H1 (cell line): Measurements from ENCODE around the gene PLA1A. TPM values are rescaled to one million over a fixed set of nuclear protein-coding genes. Genes with fewer than 3 reads are reported as not detected.

Experiments used
- CTCF ChIA-PET: fragments of 300-600 bp; sonication (Branson Sonifier 250); formaldehyde crosslinking; loops from one replicate; lab custom pipeline; 2021; ENCODE audit not compliant: partially characterized antibody; lab: Charles Lee
- POLR2A ChIA-PET: fragments of 300-600 bp; sonication (Branson Sonifier 250); formaldehyde crosslinking; loops from one replicate; lab custom pipeline; 2021; ENCODE audit warnings: inconsistent platforms; ENCODE audit not compliant: partially characterized antibody; lab: Charles Lee
- DNase-seq, 2 experiments: peaks; one replicate each; pipeline versions ENCODE4 v3.0.0 to v3.0.0-alpha.2; 2010 to 2022; ENCODE audit warnings: low spot score in 2 of 2, low read depth in 1 of 2, mixed read lengths in 1 of 2
- FAIRE-seq: peaks from 2 replicates; lab custom pipeline; 2011; peaks lifted over from hg19 to GRCh38; lab: Jason Lieb, UNC
- H2AFZ ChIP-seq: 2 replicates; pipeline ENCODE4 v1.8.1; 2012; ENCODE audit warnings: low read length, inconsistent platforms
- H2AK5ac ChIP-seq: 2 replicates; pipeline ENCODE4 v1.6.1; 2013; ENCODE audit warnings: low read depth, low read length
- H2BK120ac ChIP-seq: replicated peaks from 2 replicates; pipeline ENCODE3; 2013; ENCODE audit warnings: low read depth, low read length, inconsistent platforms
- H2BK12ac ChIP-seq: 2 replicates; pipeline ENCODE4 v1.6.1; 2013; ENCODE audit warnings: low read depth, low read length
- H2BK15ac ChIP-seq: 2 replicates; pipeline ENCODE4 v1.6.1; 2013; ENCODE audit warnings: low read length
- H2BK20ac ChIP-seq: 2 replicates; pipeline ENCODE4 v1.6.1; 2013; ENCODE audit warnings: low read length
- H2BK5ac ChIP-seq: 2 replicates; pipeline ENCODE4 v1.6.1; 2013; ENCODE audit warnings: low read depth, low read length
- H3K14ac ChIP-seq: 2 replicates; pipeline ENCODE4 v1.6.1; 2013; ENCODE audit warnings: inconsistent platforms; ENCODE audit not compliant: insufficient read length
- H3K18ac ChIP-seq: 2 replicates; pipeline ENCODE4 v1.6.1; 2013; ENCODE audit warnings: low read length; ENCODE audit errors: extremely low read depth
- H3K23ac ChIP-seq: 2 replicates; pipeline ENCODE4 v1.6.1; 2013; ENCODE audit warnings: inconsistent platforms; ENCODE audit not compliant: insufficient read length
- H3K23me2 ChIP-seq: 2 replicates; pipeline ENCODE4 v1.6.1; 2013; ENCODE audit warnings: low read depth, low read length
- H3K27ac ChIP-seq: 2 replicates; pipeline ENCODE4 v1.6.1; 2011; ENCODE audit warnings: low read depth, low read length, inconsistent platforms
- H3K27me3 ChIP-seq, 4 experiments: replicated peaks in 1 of 4; 1 replicate in 1 of 4; 2 replicates in 3 of 4; pipeline versions ENCODE4 v1.6.1 to v1.8.1; 2011 to 2013; ENCODE audit warnings: low read length in 3 of 4, mild to moderate bottlenecking in 3 of 4, inconsistent platforms in 2 of 4, mixed read lengths in 2 of 4, moderate library complexity in 1 of 4; ENCODE audit not compliant: control insufficient read depth in 3 of 4, insufficient read depth in 3 of 4; ENCODE audit errors: extremely low read depth in 1 of 4
- H3K36me3 ChIP-seq, 4 experiments: 2 replicates each; pipeline versions ENCODE4 v1.6.1 to v1.8.1; 2011 to 2013; ENCODE audit warnings: mild to moderate bottlenecking in 4 of 4, low read length in 3 of 4, moderate library complexity in 2 of 4, control low read depth in 1 of 4, inconsistent platforms in 1 of 4; ENCODE audit not compliant: insufficient read depth in 4 of 4, control insufficient read depth in 2 of 4
- H3K4ac ChIP-seq: replicated peaks from 2 replicates; pipeline ENCODE3; 2013; ENCODE audit warnings: low read length, low read depth, mixed read lengths, inconsistent platforms; ENCODE audit not compliant: insufficient read length
- H3K4me1 ChIP-seq, 4 experiments: replicated peaks in 1 of 4; 1 replicate in 1 of 4; 2 replicates in 3 of 4; pipeline versions ENCODE4 v1.6.1 to v1.8.1; 2011 to 2013; ENCODE audit warnings: low read length in 3 of 4, inconsistent platforms in 2 of 4, mixed read lengths in 1 of 4; ENCODE audit not compliant: insufficient read depth in 4 of 4, control insufficient read depth in 3 of 4
- H3K4me2 ChIP-seq, 2 experiments: 2 replicates each; pipeline versions ENCODE4 v1.6.1 to v1.8.1; 2011 to 2013; ENCODE audit warnings: low read depth in 2 of 2, low read length in 2 of 2, control low read depth in 1 of 2, inconsistent platforms in 1 of 2, mild to moderate bottlenecking in 1 of 2; ENCODE audit not compliant: insufficient read depth in 1 of 2
- H3K4me3 ChIP-seq, 4 experiments: fragments of 200-600, 300-600 bp in 1 of 4; sonication (generic), shearing (Covaris generic), sonication (Bioruptor Twin) in 1 of 4; 2 replicates each; pipeline versions ENCODE4 v1.5.1 to v1.8.1; 2011 to 2016; ENCODE audit warnings: low read length in 4 of 4, low read depth in 3 of 4, control low read depth in 2 of 4, inconsistent platforms in 2 of 4, mild to moderate bottlenecking in 2 of 4, mixed read lengths in 1 of 4, moderate library complexity in 1 of 4; ENCODE audit not compliant: insufficient read depth in 2 of 4; ENCODE audit errors: extremely low read depth in 1 of 4
- H3K56ac ChIP-seq: replicated peaks from 2 replicates; pipeline ENCODE3; 2013; ENCODE audit warnings: low read depth, mild to moderate bottlenecking, mixed read lengths, low read length, inconsistent platforms; ENCODE audit not compliant: insufficient read length
- H3K79me1 ChIP-seq: 2 replicates; pipeline ENCODE4 v1.6.1; 2013; ENCODE audit warnings: low read depth, low read length, control low read depth
- H3K79me2 ChIP-seq, 2 experiments: 2 replicates each; pipeline versions ENCODE4 v1.6.1 to v1.8.1; 2012 to 2013; ENCODE audit warnings: low read length in 2 of 2, mild to moderate bottlenecking in 2 of 2, inconsistent platforms in 1 of 2; ENCODE audit not compliant: insufficient read depth in 2 of 2, control insufficient read depth in 1 of 2
- H3K9ac ChIP-seq, 4 experiments: replicated peaks in 1 of 4; 1 replicate in 1 of 4; 2 replicates in 3 of 4; pipeline versions ENCODE4 v1.6.1 to v1.8.1; 2011 to 2013; ENCODE audit warnings: low read depth in 3 of 4, low read length in 3 of 4, control low read depth in 2 of 4, mild to moderate bottlenecking in 2 of 4, moderate library complexity in 2 of 4, inconsistent platforms in 1 of 4; ENCODE audit errors: extremely low read depth in 1 of 4
- H3K9me3 ChIP-seq, 2 experiments: 2 replicates each; pipeline versions ENCODE4 v1.6.1 to v1.8.1; 2012 to 2013; ENCODE audit warnings: mild to moderate bottlenecking in 2 of 2, moderate library complexity in 2 of 2, control low read depth in 1 of 2, inconsistent platforms in 1 of 2, low read depth in 1 of 2, low read length in 1 of 2, mixed read lengths in 1 of 2; ENCODE audit not compliant: insufficient read depth in 2 of 2
- H4K20me1 ChIP-seq, 2 experiments: replicated peaks in 1 of 2; 2 replicates each; pipeline versions ENCODE3 to v1.8.1; 2011 to 2013; ENCODE audit warnings: inconsistent platforms in 2 of 2, low read length in 2 of 2, mild to moderate bottlenecking in 1 of 2; ENCODE audit not compliant: insufficient read depth in 2 of 2, control insufficient read depth in 1 of 2
- H4K5ac ChIP-seq: 2 replicates; pipeline ENCODE4 v1.6.1; 2013; ENCODE audit warnings: low read length, low read depth, mixed read lengths, inconsistent platforms; ENCODE audit not compliant: insufficient read length
- H4K8ac ChIP-seq: 2 replicates; pipeline ENCODE4 v1.8.0; 2013; ENCODE audit warnings: mild to moderate bottlenecking, moderate library complexity, low read length, inconsistent platforms; ENCODE audit not compliant: insufficient read depth; ENCODE audit errors: extremely low read depth
- H4K91ac ChIP-seq: replicated peaks from 2 replicates; pipeline ENCODE3; 2013; ENCODE audit warnings: low read length, mixed read lengths, inconsistent platforms; ENCODE audit not compliant: insufficient read length
- BCL11A ChIP-seq, 2 experiments: IDR thresholded peaks; one replicate each; pipeline ENCODE4 v1.6.1; 2011; ENCODE audit warnings: low read depth in 2 of 2, low read length in 2 of 2, mild to moderate bottlenecking in 2 of 2
- BRCA1 ChIP-seq: IDR thresholded peaks from 2 replicates; pipeline ENCODE4 v1.6.1; 2012; ENCODE audit warnings: low read depth, low read length, improper control_type of control experiment
- CBX8 ChIP-seq: fragments of 300-800, 300-1000 bp; sonication (generic); IDR thresholded peaks from 2 replicates; pipeline ENCODE4 v1.7.1; 2016; ENCODE audit warnings: low read depth, low read length, borderline replicate concordance
- POU5F1 ChIP-seq: IDR thresholded peaks from 2 replicates; pipeline ENCODE4 v1.6.1; 2011; ENCODE audit warnings: low read depth, mild to moderate bottlenecking, low read length, moderate library complexity
- RBBP5 ChIP-seq: IDR thresholded peaks from 2 replicates; pipeline ENCODE4 v1.7.1; 2012; ENCODE audit warnings: low read depth, mild to moderate bottlenecking, inconsistent platforms, low read length, moderate library complexity, borderline replicate concordance
- RXRA ChIP-seq: IDR thresholded peaks from 2 replicates; pipeline ENCODE4 v1.6.1; 2011; ENCODE audit warnings: low read depth, mild to moderate bottlenecking, low read length, moderate library complexity; ENCODE audit not compliant: insufficient read depth
- SAP30 ChIP-seq: fragments of 300-600 bp; sonication (generic); IDR thresholded peaks from 2 replicates; pipeline ENCODE4 v1.7.1; 2012; ENCODE audit warnings: low read length, moderate library complexity, mild to moderate bottlenecking, inconsistent platforms; ENCODE audit not compliant: insufficient read depth, insufficient replicate concordance
- SIX5 ChIP-seq: IDR thresholded peaks from 2 replicates; pipeline ENCODE4 v1.6.1; 2011; ENCODE audit warnings: mild to moderate bottlenecking, low read depth, low read length
- SP2 ChIP-seq: IDR thresholded peaks from 2 replicates; pipeline ENCODE4 v1.6.1; 2012; ENCODE audit warnings: mild to moderate bottlenecking, low read length, inconsistent platforms
- ZNF274 ChIP-seq: IDR thresholded peaks from 2 replicates; pipeline ENCODE4 v1.7.0; 2012; ENCODE audit warnings: low read length, borderline replicate concordance; ENCODE audit errors: extremely low read depth
- WGBS, 2 experiments: shearing (Covaris generic) in 1 of 2; methylation state at CpG; one replicate each; pipeline versions ENCODE4 v1.1.6 to v1.1.7; 2013 to 2015; ENCODE audit warnings: low lambda C conversion rate in 2 of 2, mixed read lengths in 2 of 2, inconsistent platforms in 1 of 2, low coverage in 1 of 2, missing lambda C conversion rate in 1 of 2; ENCODE audit not compliant: insufficient replicate concordance in 2 of 2, insufficient coverage in 1 of 2, insufficient read length in 1 of 2; ENCODE audit errors: extremely low coverage in 1 of 2, missing lambda C conversion rate in 1 of 2; 5-methylcytosine and 5-hydroxymethylcytosine counted together
- polyA plus RNA-seq, 7 experiments: library from polyadenylated mRNA; depleted of rRNA in 3 of 7; stranded (reverse) in 5 of 7; unstranded in 2 of 7; fragments of >200 nt in 5 of 7; fragments of 200-250 nt in 2 of 7; gene quantifications; 1 replicate in 5 of 7; 2 replicates in 1 of 7; 4 replicates in 1 of 7; pipeline versions ENCODE4 v1.2.1 to v1.2.3, GENCODE V29; 2011 to 2013; ENCODE audit warnings: missing spikeins in 2 of 7, mixed read lengths in 2 of 7
- total RNA-seq: library from RNA; stranded (reverse); fragmentation: NEBNext Ultra II Directional; extraction: Animal tissue kit (Norgen Biotek cat#: 25700); gene quantifications from 2 replicates; pipeline ENCODE4 v1.2.1, GENCODE V29; 2021
- TF ChIP-seq, protein P1 (sequence below): IDR thresholded peaks from 2 replicates; pipeline ENCODE4 v1.6.1; 2011; ENCODE audit warnings: low read length, improper control_type of control experiment

PLA1A gene
- total and polyA plus RNA-seq, 2 of the 8 experiments (the other 6 are each of a cell fraction or from before 2014, with no cell fraction given), result not detected

DNA sequence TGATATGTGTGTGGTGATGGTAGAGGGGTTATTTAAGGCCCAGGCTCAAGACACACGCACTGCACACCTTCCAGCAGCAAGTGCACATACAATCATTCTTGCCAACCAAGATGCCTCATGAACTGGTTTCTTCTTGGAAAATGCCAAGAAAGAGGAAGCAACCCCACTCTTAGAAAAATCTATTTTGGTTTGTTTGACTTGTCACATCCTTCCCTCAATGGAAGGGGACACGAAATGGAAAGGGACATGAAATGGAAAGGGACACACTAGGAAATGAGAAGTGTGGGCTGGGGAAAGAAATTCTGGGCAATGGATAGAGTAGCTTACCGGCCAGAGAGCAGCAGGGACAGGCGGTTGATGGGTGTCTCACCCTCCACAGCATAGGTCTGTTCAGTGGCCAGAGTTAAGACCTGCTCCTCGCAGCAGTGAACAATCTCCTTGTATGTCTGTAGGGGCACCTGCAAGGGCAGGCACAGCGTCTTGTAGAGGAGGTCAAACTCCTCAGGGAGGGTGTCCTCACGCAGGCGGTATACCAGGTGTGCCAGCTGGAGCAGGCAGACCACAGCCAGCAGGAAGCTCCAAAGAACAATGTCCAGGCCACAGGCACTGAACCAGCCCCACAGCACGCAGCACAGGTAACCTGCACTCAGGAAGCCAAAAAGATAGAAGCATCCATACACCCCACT lies 62.1 kb downstream of the PLA1A start:
- ChIA-PET CTCF (no interaction called here), POLR2A (interaction anchor here (1.5 to 1.9 kb wide), 2 partner anchors 12 to 27 kb away, joined by 3 to 4 read pairs; no protein-coding TSS in a partner anchor)
- no peak overlapping the region for H2BK15ac ChIP-seq
- H2BK120ac ChIP-seq, result no peak overlapping the region
- H3K9me3 ChIP-seq, result no peaks in the 10 kb centered on the region
- no peaks in the 10 kb centered on the region for H3K79me1 ChIP-seq
- H3K56ac ChIP-seq, result no peak overlapping the region
- FAIRE-seq (no peak), DNase-seq (no peak)
- no peak overlapping the region for H3K4ac ChIP-seq
- H3K23me2 ChIP-seq, result no peaks in the 10 kb centered on the region
- H3K79me2 ChIP-seq, result no peaks in the 10 kb centered on the region
- H4K91ac ChIP-seq, result no peak overlapping the region
- H2AFZ ChIP-seq, result no peak overlapping the region
- no peaks in the 10 kb centered on the region; a peak in 1 of 8 replicates for H3K36me3 ChIP-seq
- no peak overlapping the region for H3K27ac ChIP-seq
- H2BK20ac ChIP-seq, result no peak overlapping the region
- WGBS, 2 experiments, result 90% methylated on average over 9 of the region's 9 CpGs; no CpG with 5 or more reads in 1 of the 2 experiments
- H4K8ac ChIP-seq, result no peak overlapping the region
- no peak for TF ChIP-seq CBX8
- TF ChIP-seq, protein P1, sequence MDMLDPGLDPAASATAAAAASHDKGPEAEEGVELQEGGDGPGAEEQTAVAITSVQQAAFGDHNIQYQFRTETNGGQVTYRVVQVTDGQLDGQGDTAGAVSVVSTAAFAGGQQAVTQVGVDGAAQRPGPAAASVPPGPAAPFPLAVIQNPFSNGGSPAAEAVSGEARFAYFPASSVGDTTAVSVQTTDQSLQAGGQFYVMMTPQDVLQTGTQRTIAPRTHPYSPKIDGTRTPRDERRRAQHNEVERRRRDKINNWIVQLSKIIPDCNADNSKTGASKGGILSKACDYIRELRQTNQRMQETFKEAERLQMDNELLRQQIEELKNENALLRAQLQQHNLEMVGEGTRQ, result no peak
- TF ChIP-seq BRCA1, result no peak
- TF ChIP-seq BCL11A (IDR thresholded peaks at IDR 0.05; ENCODE audit: low read depth in 2 of 2, low read length in 2 of 2), result no peak
- TF ChIP-seq SIX5, result no peak
- TF ChIP-seq SAP30, result no peak
- no peak for TF ChIP-seq ZNF274
- no peak for TF ChIP-seq POU5F1
- TF ChIP-seq SP2, result no peak
- no peak for TF ChIP-seq RXRA
- TF ChIP-seq RBBP5, result no peak
- H3K18ac ChIP-seq, result no peak overlapping the region
- H3K4me3 ChIP-seq, result no peak overlapping the region
- no peak overlapping the region for H3K14ac ChIP-seq
- H2AK5ac ChIP-seq, result no peak overlapping the region
- no peaks in the 10 kb centered on the region for H4K20me1 ChIP-seq
- no peak overlapping the region for H3K23ac ChIP-seq
- no peak overlapping the region for H3K9ac ChIP-seq
- H3K4me1 ChIP-seq, result no peaks in the 10 kb centered on the region
- H2BK12ac ChIP-seq, result no peak overlapping the region
- H3K27me3 ChIP-seq, result no peaks in the 10 kb centered on the region
- H4K5ac ChIP-seq, result no peak overlapping the region
- no peak overlapping the region for H3K4me2 ChIP-seq
- H2BK5ac ChIP-seq, result no peak overlapping the region
